Stimulated activated CD4-positive, alpha-beta T cell treated with anti-CD3 and anti-CD28 coated beads, Interleukin-15, amount 100 ng/mL, for 48 hours (primary cell): Measurements from ENCODE around the gene CYP4A11.
"Not testable (repeated sequence)": the region's sequence is repeated elsewhere in the genome, so short reads cannot be mapped to it uniquely, and the experiment has no call there.

Source experiments
- DNase-seq, 2 donors: peaks; one replicate each; pipeline ENCODE4 v3.0.0-alpha.2; 2020; ENCODE audit warnings: low read depth in 2 of 2

Gene CYP4A11

GRCh38 chr1:46941135-46941694, at the start of gene CYP4A11:
Gene CYP4A11 (minus strand): TSS chr1:46941476. CDS start chr1:46941433, 43 bp downstream.
- DNase-seq, result no peak

- DNase-seq, result not testable (repeated sequence)
These were observed 49.3 kb upstream of the CYP4A11 start for GRCh38 chr1:46990541-46990940.

GRCh38 chr1:46983830-46984586, 42.7 kb upstream of the CYP4A11 start:
- no peak for DNase-seq

GRCh38 chr1:46983166-46983829, 42.0 kb upstream of the CYP4A11 start:
- DNase-seq, result no peak

GRCh38 chr1:46969014-46969619, 27.8 kb upstream of the CYP4A11 start:
- DNase-seq, result no peak

GRCh38 chr1:46962272-46962671, 21.0 kb upstream of the CYP4A11 start:
- DNase-seq, result not testable (repeated sequence)

- no peak for DNase-seq
These were observed 19.9 kb upstream of the CYP4A11 start for GRCh38 chr1:46961066-46961758.

- no peak for DNase-seq
These were observed 19.0 kb upstream of the CYP4A11 start for GRCh38 chr1:46960250-46960649.

- DNase-seq, result not testable (repeated sequence)
These were observed 13.8 kb upstream of the CYP4A11 start for GRCh38 chr1:46955116-46955515.

GRCh38 chr1:46953847-46954246, 12.6 kb upstream of the CYP4A11 start:
- DNase-seq, result not testable (repeated sequence)

- DNase-seq, result not testable (repeated sequence)
These were observed 8.1 kb upstream of the CYP4A11 start for GRCh38 chr1:46949417-46949666.

- no peak for DNase-seq
These were observed 7.5 kb upstream of the CYP4A11 start for GRCh38 chr1:46948629-46949416.

GRCh38 chr1:46947706-46948105, 6.4 kb upstream of the CYP4A11 start:
- DNase-seq, result not testable (repeated sequence)

- no peak for DNase-seq
These were observed 810 bp upstream of the CYP4A11 start for GRCh38 chr1:46942086-46942485.

- DNase-seq, result no peak
These were observed 969 bp downstream of the CYP4A11 start for GRCh38 chr1:46940307-46940706.

- no peak for DNase-seq
These were observed 4.0 kb downstream of the CYP4A11 start for GRCh38 chr1:46937270-46937669.

GRCh38 chr1:46936788-46937187, 4.5 kb downstream of the CYP4A11 start:
- DNase-seq, result no peak

- not testable (repeated sequence) for DNase-seq
These were observed 6.4 kb downstream of the CYP4A11 start for GRCh38 chr1:46934852-46935251.

GRCh38 chr1:46932020-46932419, 9.3 kb downstream of the CYP4A11 start:
- DNase-seq, result not testable (repeated sequence)

- no peak for DNase-seq
These were observed 10.1 kb downstream of the CYP4A11 start for GRCh38 chr1:46931151-46931550.

- DNase-seq, result no peak
These were observed 13.9 kb downstream of the CYP4A11 start for GRCh38 chr1:46927249-46927835.
